HepG2 (cell line): ENCODE measurements around the gene RINL. TPM values are rescaled to one million over a fixed set of nuclear protein-coding genes. Genes with fewer than 3 reads are reported as not detected.

Experiments
- ELF3 ChIP-seq: IDR thresholded peaks from 2 replicates; pipeline ENCODE4 v1.6.1; 2016; ENCODE audit warnings: missing genetic modification reagents, missing compliant biosample characterization
- GFI1 ChIP-seq: sonication (generic); formaldehyde crosslinking; IDR thresholded peaks from 2 replicates; pipeline ENCODE4 v1.5.0; 2020; ENCODE audit warnings: missing genetic modification reagents, mild to moderate bottlenecking, borderline replicate concordance
- NR3C1 ChIP-seq: sonication (generic); formaldehyde crosslinking; IDR thresholded peaks from 2 replicates; pipeline ENCODE4 v1.4.0; 2020; ENCODE audit warnings: missing genetic modification reagents
- STAT5B ChIP-seq: sonication (generic); formaldehyde crosslinking; IDR thresholded peaks from 2 replicates; pipeline ENCODE4 v1.4.0; 2020; ENCODE audit warnings: missing genetic modification reagents
- ZBTB8A ChIP-seq: sonication (generic); formaldehyde crosslinking; IDR thresholded peaks from 2 replicates; pipeline ENCODE4 v1.4.0; 2020; ENCODE audit warnings: mild to moderate bottlenecking, low read depth, missing genetic modification reagents, borderline replicate concordance
- ZFP36 ChIP-seq: fragments of 150-350 bp; IDR thresholded peaks from 2 replicates; pipeline ENCODE4 v1.6.1; 2018; ENCODE audit warnings: borderline replicate concordance, low read length, low read depth; ENCODE audit not compliant: partially characterized antibody
- ZMAT3 ChIP-seq: sonication (generic); formaldehyde crosslinking; conservative IDR thresholded peaks from 2 replicates; pipeline ENCODE4 v1.7.0; 2021; ENCODE audit warnings: missing genetic modification reagents
- ZNF747 ChIP-seq: sonication (generic); formaldehyde crosslinking; IDR thresholded peaks from 2 replicates; pipeline ENCODE4 v1.8.1; 2023; ENCODE audit warnings: missing genetic modification reagents, mild to moderate bottlenecking, borderline replicate concordance
- ZNF749 ChIP-seq: sonication (generic); formaldehyde crosslinking; IDR thresholded peaks from 2 replicates; pipeline ENCODE4 v1.8.0; 2022; ENCODE audit warnings: mild to moderate bottlenecking, missing genetic modification reagents, moderate library complexity, borderline replicate concordance
- polyA plus RNA-seq, 8 experiments: library from polyadenylated mRNA; depleted of rRNA in 3 of 8; stranded (reverse) in 7 of 8; unstranded in 1 of 8; fragments of >200 nt; fragmentation: Illumina TruSeq in 4 of 8; extraction: Trizol in 4 of 8; gene quantifications; 2 replicates each; pipeline versions ENCODE4 v1.2.1 to v1.2.3, GENCODE V29; 2011 to 2016; ENCODE audit warnings: low read depth in 4 of 8, missing spikeins in 1 of 8, mixed read lengths in 1 of 8; ENCODE audit not compliant: insufficient read depth in 1 of 8
- total RNA-seq, 5 experiments: library from RNA; depleted of rRNA; stranded (reverse); fragments of >200 nt; fragmentation: Illumina TruSeq; extraction: Trizol; gene quantifications; 2 replicates each; pipeline ENCODE4 v1.2.3, GENCODE V29; 2016; ENCODE audit warnings: low read depth in 1 of 5
- TF ChIP-seq, protein P1 (sequence below): sonication (generic); formaldehyde crosslinking; IDR thresholded peaks from 2 replicates; pipeline ENCODE4 v1.4.0; 2020; ENCODE audit warnings: mild to moderate bottlenecking, missing genetic modification reagents
- TF ChIP-seq, protein P2 (sequence below): sonication (generic); formaldehyde crosslinking; IDR thresholded peaks from 2 replicates; pipeline ENCODE4 v1.8.0; 2022; ENCODE audit warnings: mild to moderate bottlenecking, missing genetic modification reagents, borderline replicate concordance
- TF ChIP-seq, protein P3 (sequence below): sonication (generic); formaldehyde crosslinking; IDR thresholded peaks from 2 replicates; pipeline ENCODE4 v1.4.0; 2020; ENCODE audit warnings: mild to moderate bottlenecking, missing genetic modification reagents
- TF ChIP-seq, protein P4 (sequence below): sonication (generic); IDR thresholded peaks from 2 replicates; pipeline ENCODE4 v1.6.1; 2016; ENCODE audit warnings: low read depth, borderline replicate concordance
- TF ChIP-seq, protein P5 (sequence below): sonication (generic); formaldehyde crosslinking; IDR thresholded peaks from 2 replicates; pipeline ENCODE4 v1.4.0; 2020; ENCODE audit warnings: mild to moderate bottlenecking, missing genetic modification reagents

The RINL gene
- total and polyA plus RNA-seq, 2 of the 13 experiments (the other 11 are each of a cell fraction or from before 2014, with no cell fraction given), result 11.4 to 18.0 TPM

DNA sequence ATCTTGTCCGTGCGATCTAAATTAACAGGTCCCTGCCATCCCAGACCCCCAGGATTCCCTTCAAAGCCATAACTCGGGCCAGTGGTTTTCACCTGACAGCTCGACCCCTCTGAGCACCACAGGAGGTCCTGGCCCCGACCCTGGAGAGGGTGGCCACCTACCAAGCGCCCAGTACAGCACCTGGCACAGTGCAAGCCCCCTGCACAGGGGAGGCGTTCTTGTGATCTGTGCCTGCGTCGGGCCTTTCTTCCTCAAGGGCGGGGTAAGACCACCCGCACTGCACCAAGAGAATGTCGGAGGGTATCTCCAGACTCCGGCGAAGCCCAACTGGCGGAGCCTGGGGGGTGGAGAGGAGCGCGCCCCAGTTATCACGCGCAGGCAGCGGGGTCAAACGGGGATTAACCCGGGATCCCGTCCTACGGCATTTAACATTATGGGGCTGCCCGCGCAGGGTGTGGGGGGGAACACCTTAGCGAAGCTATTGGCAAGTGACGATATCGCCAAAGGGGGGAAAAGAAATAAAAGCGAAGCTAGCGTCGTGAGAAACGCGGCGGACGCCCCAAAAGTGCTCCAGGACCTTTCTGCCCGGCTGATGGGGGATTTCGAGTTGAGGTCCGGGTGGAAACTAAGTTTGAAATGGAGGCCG, 27.0 kb downstream of the RINL start (continued):
- TF ChIP-seq ZNF749 (no peak), ZBTB8A (CRISPR knock-in tag) (no peak), GFI1 (CRISPR knock-in tag) (no peak), NR3C1 (CRISPR knock-in tag) (no peak), ZMAT3 (CRISPR knock-in tag) (no peak; the same call in 1 of the 2 replicates), ZNF747 (CRISPR knock-in tag) (no peak), STAT5B (no peak), ZFP36 (no peak), ELF3 (CRISPR knock-in tag) (no peak)
- TF ChIP-seq, protein P1, sequence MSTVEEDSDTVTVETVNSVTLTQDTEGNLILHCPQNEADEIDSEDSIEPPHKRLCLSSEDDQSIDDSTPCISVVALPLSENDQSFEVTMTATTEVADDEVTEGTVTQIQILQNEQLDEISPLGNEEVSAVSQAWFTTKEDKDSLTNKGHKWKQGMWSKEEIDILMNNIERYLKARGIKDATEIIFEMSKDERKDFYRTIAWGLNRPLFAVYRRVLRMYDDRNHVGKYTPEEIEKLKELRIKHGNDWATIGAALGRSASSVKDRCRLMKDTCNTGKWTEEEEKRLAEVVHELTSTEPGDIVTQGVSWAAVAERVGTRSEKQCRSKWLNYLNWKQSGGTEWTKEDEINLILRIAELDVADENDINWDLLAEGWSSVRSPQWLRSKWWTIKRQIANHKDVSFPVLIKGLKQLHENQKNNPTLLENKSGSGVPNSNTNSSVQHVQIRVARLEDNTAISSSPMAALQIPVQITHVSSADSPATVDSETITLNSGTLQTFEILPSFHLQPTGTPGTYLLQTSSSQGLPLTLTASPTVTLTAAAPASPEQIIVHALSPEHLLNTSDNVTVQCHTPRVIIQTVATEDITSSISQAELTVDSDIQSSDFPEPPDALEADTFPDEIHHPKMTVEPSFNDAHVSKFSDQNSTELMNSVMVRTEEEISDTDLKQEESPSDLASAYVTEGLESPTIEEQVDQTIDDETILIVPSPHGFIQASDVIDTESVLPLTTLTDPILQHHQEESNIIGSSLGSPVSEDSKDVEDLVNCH, result no peak
- TF ChIP-seq, protein P2, sequence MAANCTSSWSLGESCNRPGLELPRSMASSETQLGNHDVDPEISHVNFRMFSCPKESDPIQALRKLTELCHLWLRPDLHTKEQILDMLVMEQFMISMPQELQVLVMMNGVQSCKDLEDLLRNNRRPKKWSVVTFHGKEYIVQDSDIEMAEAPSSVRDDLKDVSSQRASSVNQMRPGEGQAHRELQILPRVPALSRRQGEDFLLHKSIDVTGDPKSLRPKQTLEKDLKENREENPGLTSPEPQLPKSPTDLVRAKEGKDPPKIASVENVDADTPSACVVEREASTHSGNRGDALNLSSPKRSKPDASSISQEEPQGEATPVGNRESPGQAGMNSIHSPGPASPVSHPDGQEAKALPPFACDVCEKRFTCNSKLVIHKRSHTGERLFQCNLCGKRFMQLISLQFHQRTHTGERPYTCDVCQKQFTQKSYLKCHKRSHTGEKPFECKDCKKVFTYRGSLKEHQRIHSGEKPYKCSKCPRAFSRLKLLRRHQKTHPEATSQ (CRISPR knock-in tag), result no peak
- TF ChIP-seq, protein P3, sequence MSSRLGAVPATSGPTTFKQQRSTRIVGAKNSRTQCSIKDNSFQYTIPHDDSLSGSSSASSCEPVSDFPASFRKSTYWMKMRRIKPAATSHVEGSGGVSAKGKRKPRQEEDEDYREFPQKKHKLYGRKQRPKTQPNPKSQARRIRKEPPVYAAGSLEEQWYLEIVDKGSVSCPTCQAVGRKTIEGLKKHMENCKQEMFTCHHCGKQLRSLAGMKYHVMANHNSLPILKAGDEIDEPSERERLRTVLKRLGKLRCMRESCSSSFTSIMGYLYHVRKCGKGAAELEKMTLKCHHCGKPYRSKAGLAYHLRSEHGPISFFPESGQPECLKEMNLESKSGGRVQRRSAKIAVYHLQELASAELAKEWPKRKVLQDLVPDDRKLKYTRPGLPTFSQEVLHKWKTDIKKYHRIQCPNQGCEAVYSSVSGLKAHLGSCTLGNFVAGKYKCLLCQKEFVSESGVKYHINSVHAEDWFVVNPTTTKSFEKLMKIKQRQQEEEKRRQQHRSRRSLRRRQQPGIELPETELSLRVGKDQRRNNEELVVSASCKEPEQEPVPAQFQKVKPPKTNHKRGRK, result no peak
- TF ChIP-seq, protein P4, sequence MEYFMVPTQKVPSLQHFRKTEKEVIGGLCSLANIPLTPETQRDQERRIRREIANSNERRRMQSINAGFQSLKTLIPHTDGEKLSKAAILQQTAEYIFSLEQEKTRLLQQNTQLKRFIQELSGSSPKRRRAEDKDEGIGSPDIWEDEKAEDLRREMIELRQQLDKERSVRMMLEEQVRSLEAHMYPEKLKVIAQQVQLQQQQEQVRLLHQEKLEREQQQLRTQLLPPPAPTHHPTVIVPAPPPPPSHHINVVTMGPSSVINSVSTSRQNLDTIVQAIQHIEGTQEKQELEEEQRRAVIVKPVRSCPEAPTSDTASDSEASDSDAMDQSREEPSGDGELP, result no peak
- TF ChIP-seq, protein P5, sequence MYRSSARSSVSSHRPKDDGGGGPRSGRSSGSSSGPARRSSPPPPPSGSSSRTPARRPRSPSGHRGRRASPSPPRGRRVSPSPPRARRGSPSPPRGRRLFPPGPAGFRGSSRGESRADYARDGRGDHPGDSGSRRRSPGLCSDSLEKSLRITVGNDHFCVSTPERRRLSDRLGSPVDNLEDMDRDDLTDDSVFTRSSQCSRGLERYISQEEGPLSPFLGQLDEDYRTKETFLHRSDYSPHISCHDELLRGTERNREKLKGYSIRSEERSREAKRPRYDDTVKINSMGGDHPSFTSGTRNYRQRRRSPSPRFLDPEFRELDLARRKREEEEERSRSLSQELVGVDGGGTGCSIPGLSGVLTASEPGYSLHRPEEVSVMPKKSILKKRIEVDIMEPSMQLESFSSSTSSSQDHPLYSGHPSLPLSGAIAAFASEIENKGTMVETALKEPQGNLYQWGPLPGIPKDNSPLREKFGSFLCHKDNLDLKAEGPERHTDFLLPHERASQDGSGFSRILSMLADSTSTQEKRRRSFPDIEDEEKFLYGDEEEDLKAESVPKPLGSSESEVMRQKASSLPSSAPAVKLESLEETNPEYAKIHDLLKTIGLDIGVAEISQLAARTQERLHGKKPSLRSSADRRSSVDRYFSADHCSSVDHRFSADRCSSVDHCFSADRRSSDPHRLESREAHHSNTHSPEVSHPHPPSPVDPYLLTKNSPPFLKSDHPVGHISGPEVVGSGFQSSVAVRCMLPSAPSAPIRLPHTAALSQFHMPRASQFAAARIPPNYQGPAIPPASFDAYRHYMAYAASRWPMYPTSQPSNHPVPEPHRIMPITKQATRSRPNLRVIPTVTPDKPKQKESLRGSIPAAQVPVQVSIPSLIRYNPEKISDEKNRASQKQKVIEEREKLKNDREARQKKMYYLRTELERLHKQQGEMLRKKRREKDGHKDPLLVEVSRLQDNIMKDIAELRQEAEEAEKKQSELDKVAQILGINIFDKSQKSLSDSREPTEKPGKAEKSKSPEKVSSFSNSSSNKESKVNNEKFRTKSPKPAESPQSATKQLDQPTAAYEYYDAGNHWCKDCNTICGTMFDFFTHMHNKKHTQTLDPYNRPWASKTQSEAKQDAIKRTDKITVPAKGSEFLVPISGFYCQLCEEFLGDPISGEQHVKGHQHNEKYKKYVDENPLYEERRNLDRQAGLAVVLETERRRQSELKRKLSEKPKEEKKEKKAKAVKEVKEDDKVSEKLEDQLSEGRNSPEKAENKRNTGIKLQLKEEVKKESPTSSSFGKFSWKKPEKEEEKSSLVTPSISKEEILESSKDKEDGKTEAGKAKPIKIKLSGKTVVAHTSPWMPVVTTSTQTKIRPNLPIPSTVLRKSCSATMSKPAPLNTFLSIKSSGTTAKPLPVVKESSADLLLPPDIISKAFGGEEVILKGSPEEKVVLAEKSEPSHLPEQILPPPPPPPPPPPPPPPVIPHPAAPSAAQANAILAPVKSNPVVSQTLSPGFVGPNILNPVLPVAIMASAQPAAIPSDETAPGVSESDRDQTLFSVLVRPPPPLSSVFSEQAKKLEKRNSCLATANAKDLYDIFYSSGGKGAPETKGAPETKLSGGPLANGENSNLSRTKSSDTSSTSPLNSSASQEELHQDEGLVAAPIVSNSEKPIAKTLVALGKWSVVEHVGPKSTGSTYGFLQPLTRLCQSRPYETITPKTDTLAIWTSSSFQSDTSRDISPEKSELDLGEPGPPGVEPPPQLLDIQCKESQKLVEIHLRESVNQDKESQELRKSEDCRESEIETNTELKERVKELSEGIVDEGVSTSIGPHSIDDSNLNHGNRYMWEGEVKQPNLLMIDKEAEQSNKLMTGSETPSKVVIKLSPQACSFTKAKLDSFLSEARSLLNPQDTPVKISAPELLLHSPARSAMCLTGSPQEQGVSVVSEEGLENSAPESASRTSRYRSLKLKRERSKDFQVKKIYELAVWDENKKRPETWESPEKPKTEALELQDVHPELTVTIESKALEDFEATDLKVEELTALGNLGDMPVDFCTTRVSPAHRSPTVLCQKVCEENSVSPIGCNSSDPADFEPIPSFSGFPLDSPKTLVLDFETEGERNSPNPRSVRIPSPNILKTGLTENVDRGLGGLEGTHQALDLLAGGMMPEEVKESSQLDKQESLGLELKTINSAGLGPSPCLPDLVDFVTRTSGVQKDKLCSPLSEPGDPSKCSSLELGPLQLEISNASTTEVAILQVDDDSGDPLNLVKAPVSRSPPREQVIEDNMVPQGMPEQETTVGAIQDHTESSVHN, result no peak
